Esophagus (tissue), 2 donors: Measurements from ENCODE around the gene EIF4G3. TPM values are rescaled to one million over a fixed set of nuclear protein-coding genes. Genes with fewer than 3 reads are reported as not detected.

Experiments
- H3K27ac ChIP-seq, 2 donors: one replicate each; pipeline ENCODE4 v1.5.1; 2013; ENCODE audit warnings: low read depth in 2 of 2, mild to moderate bottlenecking in 2 of 2, inconsistent platforms in 1 of 2, low read length in 1 of 2, moderate library complexity in 1 of 2
- H3K27me3 ChIP-seq, 2 donors: one replicate each; pipeline ENCODE4 v1.6.1; 2013; ENCODE audit warnings: low read length in 2 of 2, control low read depth in 1 of 2, mild to moderate bottlenecking in 1 of 2; ENCODE audit not compliant: insufficient read depth in 2 of 2, control insufficient read depth in 1 of 2
- H3K36me3 ChIP-seq, 2 donors: one replicate each; pipeline ENCODE4 v1.6.1; 2013; ENCODE audit warnings: low read length in 1 of 2; ENCODE audit not compliant: control insufficient read depth in 2 of 2, insufficient read depth in 2 of 2
- H3K4me1 ChIP-seq, 2 donors: one replicate each; pipeline ENCODE4 v1.6.1; 2013; ENCODE audit warnings: low read length in 1 of 2; ENCODE audit not compliant: control insufficient read depth in 2 of 2, insufficient read depth in 2 of 2
- H3K4me3 ChIP-seq, 2 donors: one replicate each; pipeline ENCODE4 v1.5.1; 2013; ENCODE audit warnings: low read length in 2 of 2, mild to moderate bottlenecking in 2 of 2, low read depth in 1 of 2, moderate library complexity in 1 of 2
- H3K9me3 ChIP-seq, 2 donors: one replicate each; pipeline ENCODE4 v1.6.1; 2013; ENCODE audit warnings: mild to moderate bottlenecking in 2 of 2, low read depth in 1 of 2, low read length in 1 of 2, moderate library complexity in 1 of 2; ENCODE audit not compliant: control insufficient read depth in 2 of 2, insufficient read depth in 1 of 2
- WGBS, 2 donors: extraction: QIAGEN DNeasy Blood & Tissue Kit; methylation state at CpG; one replicate each; pipeline ENCODE4 v1.1.7; 2013; 5-methylcytosine and 5-hydroxymethylcytosine counted together
- polyA plus RNA-seq, 2 donors: library from polyadenylated mRNA; stranded (reverse); fragments of 200-250 nt; gene quantifications; one replicate each; pipeline ENCODE4 v1.2.3, GENCODE V29; 2013
- donor health status: healthy with polysubstance abuse.
- donor health status: Bipolar disorder and iron deficiency.

The EIF4G3 gene
- polyA plus RNA-seq, 2 donors = 15.7 to 22.3 TPM

- Histone ChIP-seq H3K4me3 (no peak overlapping the region), H3K36me3 (peaks cover 0 to 7% of the 10 kb centered on the region in 2 donors), H3K9me3 (no peaks in the 10 kb centered on the region), H3K27ac (no peak overlapping the region), H3K27me3 (no peaks in the 10 kb centered on the region), H3K4me1 (no peaks in the 10 kb centered on the region)
- 93 to 95% methylated on average over 1 of the region's 1 CpG for WGBS, 2 donors
Measured at GRCh38 chr1:20893931-20894330, 282.8 kb downstream of the EIF4G3 start.

GRCh38 chr1:20891091-20891490, 285.6 kb downstream of the EIF4G3 start:
- 98 to 100% methylated on average over 1 of the region's 1 CpG for WGBS, 2 donors
- Histone ChIP-seq H3K36me3 (peaks cover 0 to 7% of the 10 kb centered on the region in 2 donors), H3K4me3 (no peak overlapping the region), H3K27ac (no peak overlapping the region), H3K4me1 (no peaks in the 10 kb centered on the region), H3K9me3 (no peaks in the 10 kb centered on the region), H3K27me3 (no peaks in the 10 kb centered on the region)

GRCh38 chr1:20887246-20887645, 289.5 kb downstream of the EIF4G3 start:
- no peaks in the 10 kb centered on the region for H3K27me3 ChIP-seq
- 88 to 93% methylated on average over 2 of the region's 2 CpGs for WGBS, 2 donors
- peaks cover 0 to 7% of the 10 kb centered on the region in 2 donors for H3K36me3 ChIP-seq

GRCh38 chr1:20885121-20885520, 291.6 kb downstream of the EIF4G3 start:
- H3K4me1 ChIP-seq = no peaks in the 10 kb centered on the region
- WGBS, 2 donors = 73 to 75% methylated on average over 3 of the region's 3 CpGs
- no peaks in the 10 kb centered on the region for H3K9me3 ChIP-seq
- no peak overlapping the region for H3K4me3 ChIP-seq
- H3K27ac ChIP-seq = no peak overlapping the region
- no peaks in the 10 kb centered on the region for H3K27me3 ChIP-seq
- peaks cover 0 to 2% of the 10 kb centered on the region in 2 donors for H3K36me3 ChIP-seq

More at GRCh38 chr1:20887246-20887645, 289.5 kb downstream of the EIF4G3 start:
- Histone ChIP-seq H3K4me1 (no peaks in the 10 kb centered on the region), H3K4me3 (no peak overlapping the region), H3K9me3 (no peaks in the 10 kb centered on the region), H3K27ac (no peak overlapping the region)

- Histone ChIP-seq H3K27ac (no peak overlapping the region), H3K4me3 (no peak overlapping the region)
- 82 to 88% methylated on average over 3 of the region's 3 CpGs for WGBS, 2 donors
Measured at GRCh38 chr1:20884513-20884912, 292.2 kb downstream of the EIF4G3 start.

GRCh38 chr1:20883766-20884165, 292.9 kb downstream of the EIF4G3 start:
- no peak overlapping the region for H3K4me3 ChIP-seq
- H3K27me3 ChIP-seq = no peaks in the 10 kb centered on the region
- peaks cover 0 to 2% of the 10 kb centered on the region in 2 donors for H3K36me3 ChIP-seq
- H3K4me1 ChIP-seq = no peaks in the 10 kb centered on the region
- no peaks in the 10 kb centered on the region for H3K9me3 ChIP-seq
- WGBS, 2 donors = 64 to 72% methylated on average over 3 of the region's 3 CpGs
- H3K27ac ChIP-seq = no peak overlapping the region

More at GRCh38 chr1:20884513-20884912, 292.2 kb downstream of the EIF4G3 start:
- Histone ChIP-seq H3K9me3 (no peaks in the 10 kb centered on the region), H3K27me3 (no peaks in the 10 kb centered on the region), H3K36me3 (peaks cover 0 to 2% of the 10 kb centered on the region in 2 donors), H3K4me1 (no peaks in the 10 kb centered on the region)

GRCh38 chr1:20882837-20883236, 293.9 kb downstream of the EIF4G3 start:
- Histone ChIP-seq H3K27ac (no peak overlapping the region), H3K4me1 (no peaks in the 10 kb centered on the region), H3K27me3 (no peaks in the 10 kb centered on the region), H3K36me3 (peaks cover 0 to 2% of the 10 kb centered on the region in 2 donors), H3K4me3 (no peak overlapping the region), H3K9me3 (no peaks in the 10 kb centered on the region)
- 96% methylated on average over 5 of the region's 5 CpGs for WGBS, 2 donors

- Histone ChIP-seq H3K27me3 (no peaks in the 10 kb centered on the region), H3K4me1 (no peaks in the 10 kb centered on the region), H3K4me3 (no peak overlapping the region), H3K27ac (no peak overlapping the region), H3K9me3 (no peaks in the 10 kb centered on the region), H3K36me3 (no peaks in the 10 kb centered on the region)
- 94 to 97% methylated on average over 7 of the region's 7 CpGs for whole genome bisulfite sequencing, 2 donors
Measured at GRCh38 chr1:20878799-20879198, 297.9 kb downstream of the EIF4G3 start.

- Histone ChIP-seq H3K4me1 (no peaks in the 10 kb centered on the region), H3K27me3 (no peaks in the 10 kb centered on the region), H3K4me3 (no peak overlapping the region), H3K36me3 (no peaks in the 10 kb centered on the region), H3K9me3 (no peaks in the 10 kb centered on the region), H3K27ac (no peak overlapping the region)
- WGBS, 2 donors = 88 to 93% methylated on average over 4 of the region's 4 CpGs
Measured at GRCh38 chr1:20875198-20875973, 301.3 kb downstream of the EIF4G3 start.

GRCh38 chr1:20873311-20873710, 303.4 kb downstream of the EIF4G3 start:
- 83 to 84% methylated on average over 3 of the region's 3 CpGs for WGBS, 2 donors
- no peak overlapping the region for H3K4me3 ChIP-seq
- H3K36me3 ChIP-seq = no peaks in the 10 kb centered on the region
- no peak overlapping the region for H3K27ac ChIP-seq
- H3K4me1 ChIP-seq = no peaks in the 10 kb centered on the region
- no peaks in the 10 kb centered on the region for H3K27me3 ChIP-seq
- no peaks in the 10 kb centered on the region for H3K9me3 ChIP-seq
